ENCODE measurements around the gene CHP2.

GRCh38 chr16:23796941-23797340 lies 42.1 kb downstream of the CHP2 start:
- TF ChIP-seq POLR2A (IDR thresholded peaks at IDR 0.05) = no peak
- TF ChIP-seq CTCF (IDR thresholded peaks at IDR 0.05) = no peak

All from esophagus squamous epithelium (tissue), 4 donors.